GM21423 (cell line): ENCODE measurements around the gene RAP2B.
"Not testable (repeated sequence)": the region's sequence is repeated elsewhere in the genome, so short reads cannot be mapped to it uniquely, and the experiment has no call there.

ENCODE experiments used
- ATAC-seq: cut with Tn5 transposase; IDR thresholded peaks from one replicate; pipeline ENCODE4 v1.9.1; 2021; ENCODE audit warnings: mild to moderate bottlenecking, moderate library complexity; ENCODE audit not compliant: unreplicated experiment

Gene RAP2B

DNA sequence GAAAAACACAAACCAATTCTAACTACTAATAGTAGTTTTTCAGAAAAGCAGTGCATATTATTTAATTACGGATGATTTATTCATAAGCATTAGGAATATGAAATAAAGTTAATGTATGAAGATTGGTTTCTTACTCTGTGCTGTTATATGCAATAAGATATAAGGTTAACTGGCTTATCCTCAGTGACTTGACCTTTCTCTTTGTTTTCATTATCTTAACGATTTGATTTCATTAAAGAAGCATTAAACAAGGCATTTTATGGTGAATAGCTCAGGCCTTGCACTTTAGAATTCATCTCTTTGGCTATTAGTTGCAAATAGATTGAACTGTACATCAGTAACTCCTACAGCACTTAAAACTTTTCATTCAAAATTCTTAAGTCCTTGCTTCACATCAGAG, 28.9 kb downstream of the RAP2B start:
- ATAC-seq: no peak

DNA sequence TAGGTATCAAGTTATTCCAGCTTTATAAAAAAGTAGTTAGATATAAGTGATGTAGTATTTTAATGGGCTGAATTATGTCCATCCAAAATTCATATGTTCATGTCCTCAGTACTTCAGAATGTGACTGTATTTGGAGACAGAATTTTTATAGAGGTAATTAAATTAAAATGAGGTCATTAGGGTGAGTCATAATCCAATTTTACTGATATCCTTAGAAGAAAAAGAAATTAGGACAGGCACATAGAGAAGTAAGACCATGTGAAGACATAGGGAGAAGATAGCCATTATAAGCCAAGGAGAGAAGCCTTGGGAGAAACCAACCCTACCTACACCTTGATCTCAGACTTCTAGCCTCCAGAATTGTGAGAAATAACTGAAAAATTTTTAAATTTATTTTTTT, 30.3 kb downstream of the RAP2B start:
- no peak for ATAC-seq

DNA sequence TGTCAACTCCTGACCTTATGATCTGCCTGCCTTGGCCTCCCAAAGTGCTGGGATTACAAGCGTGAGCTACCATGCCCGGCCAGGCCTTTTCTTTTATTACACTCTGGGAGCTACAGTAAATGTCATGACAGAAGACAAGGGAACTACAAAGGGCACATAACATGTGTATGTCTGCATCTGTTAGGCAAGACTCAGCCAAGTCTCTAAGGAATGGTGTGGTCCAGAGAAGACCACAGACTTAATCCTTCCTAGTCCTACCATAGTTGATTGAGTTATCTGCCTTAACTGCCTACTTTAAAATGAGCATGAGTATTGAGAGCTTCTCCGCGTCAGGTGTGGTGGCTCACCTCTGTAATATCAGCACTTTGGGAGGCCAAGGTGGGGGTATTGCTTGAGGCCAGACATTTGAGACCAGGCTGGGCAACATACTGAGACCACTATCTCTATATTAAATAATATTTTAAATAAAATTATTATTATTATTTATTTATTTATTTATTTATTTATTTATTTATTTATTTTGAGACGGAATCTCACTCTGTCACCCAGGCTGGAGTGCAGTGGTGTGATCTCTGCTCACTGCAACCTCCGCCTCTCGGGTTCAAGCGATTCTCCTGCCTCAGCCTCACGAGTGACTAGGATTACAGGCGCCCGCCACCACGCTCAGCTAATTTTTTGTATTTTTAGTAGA, 31.9 kb downstream of the RAP2B start:
- ATAC-seq: not testable (repeated sequence)

DNA sequence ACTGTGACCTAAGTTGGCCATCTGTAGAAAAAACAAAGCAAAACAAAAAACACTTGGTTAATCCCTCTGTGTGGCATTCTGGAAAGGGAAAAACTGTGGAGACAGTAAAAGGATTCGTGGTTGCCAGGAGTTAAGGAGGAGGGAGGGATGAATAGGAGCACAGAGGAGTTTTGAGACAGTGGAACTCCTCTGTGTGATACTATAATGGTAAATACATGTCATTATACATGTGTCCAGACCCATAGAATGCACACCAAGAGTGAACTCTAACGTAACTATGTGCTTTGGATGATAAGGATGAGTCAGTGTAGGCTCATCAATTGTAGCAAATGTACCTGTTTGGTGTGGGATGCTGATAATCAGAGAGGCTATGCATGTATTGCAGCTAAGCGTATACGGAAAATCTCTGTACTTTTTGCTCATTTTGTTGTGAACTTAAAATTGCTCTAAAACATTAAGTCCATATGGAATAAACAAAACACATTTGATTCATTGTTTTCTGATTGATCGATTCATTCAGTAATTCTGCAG, 33.4 kb downstream of the RAP2B start:
- ATAC-seq: no peak

DNA sequence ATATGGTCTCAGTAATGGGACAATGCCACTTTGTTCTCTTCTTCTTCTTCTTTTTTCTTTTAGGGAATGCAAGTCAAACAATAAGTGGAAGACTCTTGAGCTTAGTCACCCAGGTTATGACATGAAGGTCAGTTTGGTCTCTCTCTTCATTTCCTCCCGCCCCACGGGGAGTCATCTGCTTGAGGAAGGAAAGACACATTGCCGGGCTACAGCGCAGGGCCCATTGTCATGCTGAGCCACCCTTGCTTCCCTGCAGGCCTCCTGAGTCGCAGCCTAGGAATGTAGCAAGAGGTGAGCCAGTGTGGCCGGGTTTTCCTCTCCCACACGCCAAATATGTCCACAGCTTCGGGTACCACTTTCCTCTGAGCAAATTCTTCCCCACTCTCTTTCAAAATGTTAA, 47.6 kb downstream of the RAP2B start:
- ATAC-seq: no peak

DNA sequence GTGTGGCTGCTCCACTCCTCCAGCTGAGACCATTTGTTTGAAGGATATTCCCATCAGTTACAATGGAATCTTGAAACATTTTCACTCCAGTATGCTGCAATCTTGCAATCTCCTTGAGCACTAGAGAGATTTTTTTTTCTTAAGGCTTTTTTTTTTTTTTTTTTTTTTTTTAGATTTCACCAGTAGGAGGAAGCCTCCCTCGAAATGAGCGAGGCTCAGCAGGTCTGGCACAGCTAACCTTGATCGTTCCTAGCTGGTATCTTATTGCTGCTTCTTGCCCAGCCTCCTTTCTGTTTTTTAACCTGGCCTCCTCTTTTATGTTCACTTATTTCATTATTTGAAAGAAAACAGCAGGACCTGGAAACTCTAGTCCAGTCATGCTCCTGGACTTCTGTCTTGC, 48.1 kb downstream of the RAP2B start:
- no peak for ATAC-seq

DNA sequence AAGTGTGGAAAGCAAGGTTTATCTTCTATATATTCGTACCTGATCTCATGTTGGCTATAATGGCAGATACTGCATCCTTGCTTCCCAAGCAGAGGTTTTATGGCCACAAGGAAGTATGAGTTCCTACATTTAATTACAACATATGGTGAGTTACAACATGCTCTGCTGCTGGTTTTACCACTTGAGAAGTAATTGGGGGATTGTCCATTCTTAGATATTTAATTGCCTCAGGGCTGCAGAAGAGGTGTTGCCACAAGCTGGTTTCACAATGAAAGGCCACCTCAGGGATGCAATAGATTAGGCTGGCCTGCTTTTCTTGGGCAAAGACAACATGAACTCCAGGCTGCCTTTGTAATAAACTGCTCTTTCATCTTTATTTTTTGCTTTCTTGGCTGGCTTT, 48.6 kb downstream of the RAP2B start:
- no peak for ATAC-seq

DNA sequence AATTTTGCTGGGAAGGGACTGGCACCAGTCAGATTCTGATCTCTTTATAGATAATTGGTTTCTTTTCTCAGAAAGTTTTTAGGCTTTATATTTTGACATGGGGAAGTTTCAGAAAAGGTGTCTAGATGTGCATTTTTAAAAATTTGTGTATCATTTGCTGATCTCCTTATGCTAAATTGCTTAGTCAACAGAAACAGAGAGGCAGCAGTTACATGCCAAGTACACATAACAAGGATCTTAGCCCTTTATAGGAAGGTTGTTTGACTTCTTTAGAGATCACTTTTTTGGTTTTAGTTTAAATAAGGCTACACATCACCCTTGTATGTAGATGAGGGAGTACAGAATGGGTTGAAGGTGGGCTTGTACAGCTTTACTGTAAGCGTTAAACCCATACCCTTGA, 53.5 kb downstream of the RAP2B start:
- ATAC-seq: no peak

DNA sequence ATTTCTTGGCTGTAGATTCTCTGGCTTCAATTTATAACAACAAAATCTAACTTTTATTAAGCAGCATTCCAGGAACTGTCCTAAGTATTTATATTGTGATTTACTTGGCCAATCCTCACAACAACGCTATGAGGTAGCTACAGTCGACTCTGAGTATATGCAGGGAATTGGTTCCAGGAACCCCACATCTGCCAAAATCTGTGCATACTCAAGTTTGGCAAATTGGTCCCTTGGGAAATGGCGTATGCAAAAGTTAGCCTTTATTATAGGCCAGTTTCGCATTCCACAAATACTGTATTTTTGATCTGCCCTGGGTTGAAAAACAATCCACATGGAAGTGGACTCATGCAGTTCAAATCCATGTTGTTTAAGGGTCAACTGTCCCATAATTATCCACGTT, 53.9 kb downstream of the RAP2B start:
- no peak for ATAC-seq

DNA sequence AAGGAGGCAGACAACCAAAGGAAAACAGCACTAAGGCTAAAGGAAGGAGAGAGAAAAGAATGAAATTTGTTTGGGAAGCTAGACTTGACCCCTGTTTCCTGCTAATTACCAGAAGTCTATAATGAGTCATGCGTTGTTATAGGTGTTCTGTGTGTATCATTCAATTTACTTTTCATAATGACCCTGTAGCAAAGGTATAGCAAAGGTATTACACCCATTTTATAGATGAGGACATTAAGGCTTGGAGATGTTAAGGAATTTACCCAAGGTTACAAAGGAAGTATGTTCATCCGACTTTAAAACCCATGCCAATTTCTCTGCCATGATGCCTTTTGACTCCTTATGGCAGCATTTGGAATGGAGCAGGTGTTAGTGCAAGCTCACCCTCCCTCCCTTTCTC, 54.9 kb downstream of the RAP2B start:
- no peak for ATAC-seq

DNA sequence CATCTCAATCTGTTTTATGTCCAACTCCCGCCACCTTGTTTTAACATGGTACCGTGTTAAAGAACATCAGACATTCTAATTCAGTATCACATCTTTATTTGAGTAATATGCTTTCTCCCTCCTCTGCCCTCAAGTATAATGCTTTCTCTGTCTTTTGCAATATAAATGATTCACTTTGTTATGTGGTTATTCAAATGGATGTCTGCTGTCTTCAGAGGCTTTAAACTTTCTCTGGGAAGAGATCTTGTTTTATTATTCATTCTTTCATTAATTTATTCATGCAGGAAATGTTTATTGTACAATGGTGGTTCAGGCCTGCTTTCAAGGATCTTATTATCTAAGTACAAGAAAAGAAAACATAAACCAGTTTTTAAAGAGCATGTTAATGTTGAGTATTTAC, 57.1 kb downstream of the RAP2B start:
- no peak for ATAC-seq
